Measurements from ENCODE around the gene IL4I1. TPM values are rescaled to one million over a fixed set of nuclear protein-coding genes. Genes with fewer than 3 reads are reported as not detected.

IL4I1 gene
- total RNA-seq, 1 experiment from 2014 or later: not detected

GRCh38 chr19:49933643-49934042 lies 37.0 kb upstream of the IL4I1 start:
- Mint-ChIP-seq H3K36me3 (ENCODE audit: insufficient read depth, unreplicated experiment) (peaks cover 37% of the 10 kb centered on the region), H3K9me3 (ENCODE audit: unreplicated experiment) (no peaks in the 10 kb centered on the region), H3K4me1 (ENCODE audit: insufficient read depth, unreplicated experiment) (peaks cover 9% of the 10 kb centered on the region), H3K27ac (ENCODE audit: low read depth, unreplicated experiment) (no peak overlapping the region), H3K4me3 (ENCODE audit: unreplicated experiment) (no peak overlapping the region), H3K27me3 (ENCODE audit: insufficient read depth, unreplicated experiment) (no peaks in the 10 kb centered on the region)
- ChIA-PET CTCF (interaction anchor here (0.6 to 2.2 kb wide), 3 partner anchors 14 to 202 kb away, joined by 4 to 6 read pairs (median 5); no protein-coding TSS in a partner anchor), POLR2A (interaction anchor here (0.6 to 0.7 kb wide), 2 partner anchors 56 to 779 kb away, joined by 3 read pairs; partner anchors contain the start of gene AKT1S1)
- no TSS peak for BruUV-seq (replicated peaks)
- intact Hi-C loops (cut with micrococcal nuclease): no loop called here
- no peak for TF ChIP-seq CTCF (IDR thresholded peaks at IDR 0.05; ENCODE audit: unreplicated experiment)
- DNase-seq (ENCODE audit: unreplicated experiment): no peak

GRCh38 chr19:49932731-49933131 lies 36.0 kb upstream of the IL4I1 start:
- BruUV-seq (replicated peaks): no TSS peak
- H3K27me3 Mint-ChIP-seq (ENCODE audit: insufficient read depth, unreplicated experiment): no peaks in the 10 kb centered on the region
- no peak for DNase-seq (ENCODE audit: unreplicated experiment)
- no peak overlapping the region for H3K4me3 Mint-ChIP-seq (ENCODE audit: unreplicated experiment)
- H3K36me3 Mint-ChIP-seq (ENCODE audit: insufficient read depth, unreplicated experiment): peaks cover 45% of the 10 kb centered on the region
- no peak overlapping the region for H3K27ac Mint-ChIP-seq (ENCODE audit: low read depth, unreplicated experiment)
- CTCF ChIA-PET: interaction anchor here (2.2 kb wide), 1 partner anchor 203 kb away, joined by 6 read pairs; no protein-coding TSS in a partner anchor
- POLR2A ChIA-PET: interaction anchor here (0.7 kb wide), 1 partner anchor 780 kb away, joined by 3 read pairs; no protein-coding TSS in a partner anchor
- no peak for TF ChIP-seq CTCF (IDR thresholded peaks at IDR 0.05; ENCODE audit: unreplicated experiment)
- intact Hi-C loops (cut with micrococcal nuclease): no loop called here
- peaks cover 12% of the 10 kb centered on the region for H3K4me1 Mint-ChIP-seq (ENCODE audit: insufficient read depth, unreplicated experiment)
- no peaks in the 10 kb centered on the region for H3K9me3 Mint-ChIP-seq (ENCODE audit: unreplicated experiment)

- POLR2A ChIA-PET: no interaction called here
- H3K36me3 Mint-ChIP-seq (ENCODE audit: insufficient read depth, unreplicated experiment): peaks cover 50% of the 10 kb centered on the region
- H3K27me3 Mint-ChIP-seq (ENCODE audit: insufficient read depth, unreplicated experiment): no peaks in the 10 kb centered on the region
- no peak for TF ChIP-seq CTCF (IDR thresholded peaks at IDR 0.05; ENCODE audit: unreplicated experiment)
- H3K9me3 Mint-ChIP-seq (ENCODE audit: unreplicated experiment): no peaks in the 10 kb centered on the region
- H3K4me3 Mint-ChIP-seq (ENCODE audit: unreplicated experiment): no peak overlapping the region
- H3K4me1 Mint-ChIP-seq (ENCODE audit: insufficient read depth, unreplicated experiment): peaks cover 16% of the 10 kb centered on the region
- intact Hi-C loops (cut with micrococcal nuclease): no loop called here
- DNase-seq (ENCODE audit: unreplicated experiment): no peak
- BruUV-seq (replicated peaks): no TSS peak
- CTCF ChIA-PET: interaction anchor here (2.2 kb wide), 1 partner anchor 204 kb away, joined by 6 read pairs; no protein-coding TSS in a partner anchor
- no peak overlapping the region for H3K27ac Mint-ChIP-seq (ENCODE audit: low read depth, unreplicated experiment)
These were observed 35.4 kb upstream of the IL4I1 start for GRCh38 chr19:49932041-49932451.

DNA sequence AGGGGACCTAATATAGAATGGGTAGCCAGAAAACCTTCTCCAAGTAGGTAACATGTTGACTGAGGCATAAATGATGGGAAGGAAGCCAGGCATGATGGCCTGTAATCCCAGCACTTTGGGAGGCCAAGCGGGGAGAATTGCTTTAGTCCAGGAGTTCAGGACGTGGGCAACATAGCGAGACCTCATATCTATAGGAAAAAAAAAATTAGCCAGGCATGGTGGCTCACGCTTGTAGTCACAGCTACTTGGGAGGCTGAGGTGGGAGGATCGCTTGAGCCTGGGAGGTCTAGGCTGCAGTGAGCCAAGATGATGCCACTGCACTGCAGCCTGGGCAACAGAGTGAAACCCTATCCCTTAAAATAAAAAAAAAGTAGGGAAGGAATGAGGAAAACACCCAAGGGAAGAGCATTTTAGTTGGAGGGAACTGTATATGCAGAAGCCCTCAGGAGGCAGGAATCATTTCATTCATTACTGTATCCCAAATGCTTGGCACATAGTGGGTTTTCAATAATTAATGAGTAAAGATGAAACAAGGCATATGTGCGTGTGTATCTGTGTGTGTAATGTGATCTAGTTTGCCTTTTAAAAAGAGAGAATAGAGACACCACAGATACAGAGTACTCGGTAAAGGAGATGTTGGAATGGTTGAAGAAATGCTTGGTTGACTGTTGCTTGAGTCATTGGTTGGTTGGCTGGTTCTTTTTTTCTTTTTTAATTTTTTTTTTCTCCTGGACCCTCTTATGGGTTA lies 34.8 kb upstream of the IL4I1 start:
- ChIA-PET CTCF (interaction anchor here (0.6 to 2.4 kb wide), 3 partner anchors 204 to 253 kb away, joined by 3 to 10 read pairs (median 6); no protein-coding TSS in a partner anchor), POLR2A (interaction anchor here (0.6 to 4.1 kb wide), 2 partner anchors 55 to 458 kb away, joined by 3 to 35 read pairs; partner anchors contain the start of genes AKT1S1, FLT3LG and TBC1D17)
- no peak overlapping the region for H3K4me3 Mint-ChIP-seq (ENCODE audit: unreplicated experiment)
- TSS peak; percentile 9 for BruUV-seq (replicated peaks)
- H3K27ac Mint-ChIP-seq (ENCODE audit: low read depth, unreplicated experiment): no peak overlapping the region
- no peaks in the 10 kb centered on the region for H3K9me3 Mint-ChIP-seq (ENCODE audit: unreplicated experiment)
- DNase-seq (ENCODE audit: unreplicated experiment): no peak
- H3K27me3 Mint-ChIP-seq (ENCODE audit: insufficient read depth, unreplicated experiment): no peaks in the 10 kb centered on the region
- peaks cover 16% of the 10 kb centered on the region for H3K4me1 Mint-ChIP-seq (ENCODE audit: insufficient read depth, unreplicated experiment)
- no peak for TF ChIP-seq CTCF (IDR thresholded peaks at IDR 0.05; ENCODE audit: unreplicated experiment)
- intact Hi-C loops (cut with micrococcal nuclease): no loop called here
- peaks cover 56% of the 10 kb centered on the region for H3K36me3 Mint-ChIP-seq (ENCODE audit: insufficient read depth, unreplicated experiment)

Measured in MCF 10A (cell line).